H1 (cell line): ENCODE data around the gene BAK1. TPM values are rescaled to one million over a fixed set of nuclear protein-coding genes. Genes with fewer than 3 reads are reported as not detected.

ENCODE experiments used
- BACH1 ChIP-seq: IDR thresholded peaks from 2 replicates; pipeline ENCODE4 v1.6.1; 2012; ENCODE audit warnings: low read length, improper control_type of control experiment
- BCL11A ChIP-seq, 2 experiments: IDR thresholded peaks; one replicate each; pipeline ENCODE4 v1.6.1; 2011; ENCODE audit warnings: low read depth in 2 of 2, low read length in 2 of 2, mild to moderate bottlenecking in 2 of 2
- CBX5 ChIP-seq: fragments of 300-800, 300-1000 bp; sonication (generic); IDR thresholded peaks from 2 replicates; pipeline ENCODE4 v1.7.1; 2016; ENCODE audit warnings: antibody characterized with exemption, low read length, low read depth
- CEBPB ChIP-seq: IDR thresholded peaks from 2 replicates; pipeline ENCODE4 v1.6.1; 2012; ENCODE audit warnings: low read depth, low read length
- CHD1 ChIP-seq: IDR thresholded peaks from 2 replicates; pipeline ENCODE4 v1.6.1; 2012; ENCODE audit warnings: low read depth, low read length, improper control_type of control experiment
- CHD7 ChIP-seq: fragments of 300-600 bp; sonication (generic); IDR thresholded peaks from 2 replicates; pipeline ENCODE4 v1.7.1; 2012; ENCODE audit warnings: low read length, moderate library complexity, mild to moderate bottlenecking, inconsistent platforms; ENCODE audit not compliant: insufficient replicate concordance
- EZH2 ChIP-seq: fragments of 200-600 bp; sonication (generic); IDR thresholded peaks from 2 replicates; pipeline ENCODE4 v1.7.1; 2012; ENCODE audit warnings: low read depth, mild to moderate bottlenecking, moderate library complexity, low read length, inconsistent platforms; ENCODE audit not compliant: severe bottlenecking
- HDAC2 ChIP-seq, 2 experiments: fragments of 300-600 bp in 1 of 2; sonication (generic) in 1 of 2; IDR thresholded peaks; 2 replicates each; pipeline ENCODE4 v1.6.1; 2011 to 2012; ENCODE audit warnings: low read depth in 2 of 2, low read length in 2 of 2, mild to moderate bottlenecking in 2 of 2, moderate library complexity in 2 of 2, borderline replicate concordance in 1 of 2, inconsistent platforms in 1 of 2
- HDAC6 ChIP-seq: IDR thresholded peaks from one replicate; pipeline ENCODE4 v1.7.1; 2012; ENCODE audit warnings: low read depth, mild to moderate bottlenecking, inconsistent platforms, low read length, moderate library complexity
- SP2 ChIP-seq: IDR thresholded peaks from 2 replicates; pipeline ENCODE4 v1.6.1; 2012; ENCODE audit warnings: mild to moderate bottlenecking, low read length, inconsistent platforms
- SUZ12 ChIP-seq: fragments of 200-600 bp; sonication (generic); IDR thresholded peaks from 2 replicates; pipeline ENCODE4 v1.6.1; 2012; ENCODE audit warnings: mild to moderate bottlenecking, inconsistent platforms, low read length, moderate library complexity, mixed read lengths
- ZNF274 ChIP-seq: IDR thresholded peaks from 2 replicates; pipeline ENCODE4 v1.7.0; 2012; ENCODE audit warnings: low read length, borderline replicate concordance; ENCODE audit errors: extremely low read depth
- polyA plus RNA-seq, 7 experiments: library from polyadenylated mRNA; depleted of rRNA in 3 of 7; stranded (reverse) in 5 of 7; unstranded in 2 of 7; fragments of >200 nt in 5 of 7; fragments of 200-250 nt in 2 of 7; gene quantifications; 1 replicate in 5 of 7; 2 replicates in 1 of 7; 4 replicates in 1 of 7; pipeline versions ENCODE4 v1.2.1 to v1.2.3, GENCODE V29; 2011 to 2013; ENCODE audit warnings: missing spikeins in 2 of 7, mixed read lengths in 2 of 7
- total RNA-seq: library from RNA; stranded (reverse); fragmentation: NEBNext Ultra II Directional; extraction: Animal tissue kit (Norgen Biotek cat#: 25700); gene quantifications from 2 replicates; pipeline ENCODE4 v1.2.1, GENCODE V29; 2021

BAK1 gene
- total and polyA plus RNA-seq, 2 of the 8 experiments (the other 6 are each of a cell fraction or from before 2014, with no cell fraction given), result 43.3 to 43.4 TPM

DNA sequence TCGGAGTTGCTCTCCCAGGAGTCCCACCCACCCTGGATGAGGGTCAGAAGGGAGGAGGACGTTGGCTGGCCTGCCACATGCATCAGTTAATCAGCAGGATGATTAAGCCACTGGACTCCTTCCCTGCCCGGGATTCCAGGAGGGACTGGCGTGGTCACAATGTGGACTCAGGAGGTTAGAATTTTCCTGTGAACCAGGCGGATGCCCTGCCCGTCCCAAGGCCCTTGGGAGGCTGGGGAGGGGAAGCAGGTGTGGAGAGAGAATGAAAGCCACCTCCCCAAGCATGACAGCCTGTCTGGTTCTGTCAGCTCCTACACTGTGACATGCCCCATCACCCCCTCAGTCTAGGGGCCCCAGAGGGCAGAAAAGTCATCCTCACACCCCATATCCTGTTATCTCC lies 29.5 kb upstream of the BAK1 start (continued):
- TF ChIP-seq CHD7 (no peak), HDAC6 (no peak), CBX5 (no peak), BCL11A (IDR thresholded peaks at IDR 0.05; ENCODE audit: low read depth in 2 of 2, low read length in 2 of 2) (no peak), CEBPB (no peak), SP2 (no peak), ZNF274 (no peak), EZH2 (no peak), HDAC2 (IDR thresholded peaks at IDR 0.05; ENCODE audit: borderline replicate concordance in 1 of 2, low read depth in 2 of 2, low read length in 2 of 2) (no peak), CHD1 (no peak), BACH1 (no peak), SUZ12 (no peak)
